TTC549 (cell line): ENCODE results near the gene CUEDC1.

ENCODE experiments used
- FAIRE-seq: peaks from 2 replicates; lab custom pipeline; 2012; peaks lifted over from hg19 to GRCh38; lab: Jason Lieb, UNC

CUEDC1 gene

GRCh38 chr17:57955183-57955931 lies at the start of gene CUEDC1:
Gene CUEDC1, minus strand, starts transcription at chr17:57955412. Its CDS starts 69,848 bp downstream, at chr17:57885564.
- no peak for FAIRE-seq

GRCh38 chr17:58004060-58004459 lies 48.8 kb upstream of the CUEDC1 start:
- FAIRE-seq: no peak

- FAIRE-seq: no peak
These were observed 47.8 kb upstream of the CUEDC1 start for GRCh38 chr17:58002973-58003372.

GRCh38 chr17:58002154-58002948 lies 47.1 kb upstream of the CUEDC1 start:
- FAIRE-seq: no peak

GRCh38 chr17:58001461-58002124 lies 46.4 kb upstream of the CUEDC1 start:
- FAIRE-seq: no peak

- peak; percentile 65 for FAIRE-seq
These were observed 44.3 kb upstream of the CUEDC1 start for GRCh38 chr17:57999496-58000017.

GRCh38 chr17:57999010-57999495 lies 43.8 kb upstream of the CUEDC1 start:
- FAIRE-seq: no peak

GRCh38 chr17:57997085-57997809 lies 42.0 kb upstream of the CUEDC1 start:
- no peak for FAIRE-seq

GRCh38 chr17:57995076-57995956 lies 40.1 kb upstream of the CUEDC1 start:
- no peak for FAIRE-seq

GRCh38 chr17:57994436-57994835 lies 39.2 kb upstream of the CUEDC1 start:
- FAIRE-seq: no peak

GRCh38 chr17:57993471-57994365 lies 38.5 kb upstream of the CUEDC1 start:
- FAIRE-seq: no peak

GRCh38 chr17:57991537-57991936 lies 36.3 kb upstream of the CUEDC1 start:
- no peak for FAIRE-seq

- FAIRE-seq: no peak
These were observed 34.8 kb upstream of the CUEDC1 start for GRCh38 chr17:57990037-57990436.

- no peak for FAIRE-seq
These were observed 33.4 kb upstream of the CUEDC1 start for GRCh38 chr17:57988301-57989250.

- no peak for FAIRE-seq
These were observed 32.5 kb upstream of the CUEDC1 start, which contains the start of gene VEZF1 for GRCh38 chr17:57987581-57988300. Gene VEZF1, minus strand, starts transcription at chr17:57988254. Its CDS starts 143 bp downstream, at chr17:57988111.

GRCh38 chr17:57986841-57987580 lies 31.8 kb upstream of the CUEDC1 start:
- no peak for FAIRE-seq

- FAIRE-seq: no peak
These were observed 30.4 kb upstream of the CUEDC1 start for GRCh38 chr17:57985675-57985974.
